ENCODE results near the gene USP47.

The USP47 gene

DNA sequence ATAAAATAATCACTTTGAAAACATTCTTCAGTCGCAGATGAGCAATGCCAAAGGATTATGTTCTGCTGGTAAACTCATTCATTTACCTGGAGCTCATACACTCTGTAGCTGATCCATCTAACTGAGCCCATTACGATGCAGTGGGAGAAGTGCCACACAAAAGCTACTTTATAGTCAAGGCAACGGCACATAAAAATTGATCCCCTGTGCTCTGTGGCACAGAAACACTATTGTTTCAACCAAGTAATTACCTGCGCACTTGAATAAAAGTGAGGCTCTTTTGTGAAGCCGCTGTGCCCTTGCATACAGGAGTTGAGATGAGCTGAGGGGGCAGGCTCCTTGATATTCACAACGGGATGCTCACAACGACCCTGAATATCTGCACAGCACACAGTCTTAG lies 159.4 kb downstream of the USP47 start:
- H3K4me3 ChIP-seq (ENCODE audit: low read depth, low read length): no peak overlapping the region
- no peak for DNase-seq (ENCODE audit: low read depth)
- TF ChIP-seq, protein P1, sequence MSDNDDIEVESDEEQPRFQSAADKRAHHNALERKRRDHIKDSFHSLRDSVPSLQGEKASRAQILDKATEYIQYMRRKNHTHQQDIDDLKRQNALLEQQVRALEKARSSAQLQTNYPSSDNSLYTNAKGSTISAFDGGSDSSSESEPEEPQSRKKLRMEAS (IDR thresholded peaks at IDR 0.05; ENCODE audit: low read depth, low read length): no peak
- TF ChIP-seq MYC (IDR thresholded peaks at IDR 0.05; ENCODE audit: low read depth, low read length) (no peak), POLR2A (IDR thresholded peaks at IDR 0.05; ENCODE audit: extremely low read depth, insufficient read length) (no peak)
- TF ChIP-seq, protein P2, sequence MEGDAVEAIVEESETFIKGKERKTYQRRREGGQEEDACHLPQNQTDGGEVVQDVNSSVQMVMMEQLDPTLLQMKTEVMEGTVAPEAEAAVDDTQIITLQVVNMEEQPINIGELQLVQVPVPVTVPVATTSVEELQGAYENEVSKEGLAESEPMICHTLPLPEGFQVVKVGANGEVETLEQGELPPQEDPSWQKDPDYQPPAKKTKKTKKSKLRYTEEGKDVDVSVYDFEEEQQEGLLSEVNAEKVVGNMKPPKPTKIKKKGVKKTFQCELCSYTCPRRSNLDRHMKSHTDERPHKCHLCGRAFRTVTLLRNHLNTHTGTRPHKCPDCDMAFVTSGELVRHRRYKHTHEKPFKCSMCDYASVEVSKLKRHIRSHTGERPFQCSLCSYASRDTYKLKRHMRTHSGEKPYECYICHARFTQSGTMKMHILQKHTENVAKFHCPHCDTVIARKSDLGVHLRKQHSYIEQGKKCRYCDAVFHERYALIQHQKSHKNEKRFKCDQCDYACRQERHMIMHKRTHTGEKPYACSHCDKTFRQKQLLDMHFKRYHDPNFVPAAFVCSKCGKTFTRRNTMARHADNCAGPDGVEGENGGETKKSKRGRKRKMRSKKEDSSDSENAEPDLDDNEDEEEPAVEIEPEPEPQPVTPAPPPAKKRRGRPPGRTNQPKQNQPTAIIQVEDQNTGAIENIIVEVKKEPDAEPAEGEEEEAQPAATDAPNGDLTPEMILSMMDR (IDR thresholded peaks at IDR 0.05; ENCODE audit: low read depth, low read length): no peak

DNA sequence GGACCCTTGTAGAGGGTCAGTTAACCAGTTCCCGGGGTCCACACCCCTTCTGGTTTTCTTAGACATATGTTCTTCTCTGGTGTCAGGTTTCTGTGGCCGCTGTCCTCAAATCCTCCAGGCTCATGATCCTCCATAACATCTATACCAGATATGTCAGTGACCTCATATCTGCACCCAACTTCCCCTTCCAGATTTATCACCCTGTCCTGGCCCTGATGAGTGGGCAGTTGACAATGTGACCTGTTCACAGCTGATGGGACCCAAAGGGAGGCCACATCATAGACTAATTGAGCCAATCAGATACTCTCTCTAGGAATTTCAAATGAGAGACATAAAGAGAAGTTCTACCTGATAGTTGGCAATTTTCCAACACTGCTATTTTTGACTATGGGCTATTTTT lies 161.6 kb downstream of the USP47 start:
- no peak for DNase-seq (ENCODE audit: low read depth)
- H3K4me3 ChIP-seq (ENCODE audit: low read depth, low read length): no peak overlapping the region
- TF ChIP-seq, protein P2 (IDR thresholded peaks at IDR 0.05; ENCODE audit: low read depth, low read length): no peak
- TF ChIP-seq POLR2A (IDR thresholded peaks at IDR 0.05; ENCODE audit: extremely low read depth, insufficient read length): no peak
- TF ChIP-seq, protein P1 (IDR thresholded peaks at IDR 0.05; ENCODE audit: low read depth, low read length): no peak
- TF ChIP-seq MYC (IDR thresholded peaks at IDR 0.05; ENCODE audit: low read depth, low read length): no peak

DNA sequence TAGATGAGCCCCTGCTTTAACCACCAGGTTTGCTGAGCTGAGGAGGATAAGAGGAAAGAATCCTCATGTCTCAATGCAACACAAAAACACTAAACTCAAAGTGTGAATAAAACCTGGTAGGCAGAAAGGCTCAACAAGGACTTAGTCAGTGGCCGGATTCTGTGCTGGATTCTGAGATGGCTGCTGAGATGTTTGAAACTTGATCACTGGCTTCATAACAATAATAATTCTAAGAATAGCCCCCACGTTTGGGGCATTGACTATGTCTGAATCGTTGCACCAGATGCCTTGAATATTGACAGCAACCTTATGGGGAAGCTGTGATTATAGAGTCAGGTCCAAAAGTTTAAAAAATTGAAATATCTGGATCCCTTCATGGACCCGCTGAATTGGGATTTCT lies 162.0 kb downstream of the USP47 start:
- H3K4me3 ChIP-seq (ENCODE audit: low read depth, low read length): no peak overlapping the region
- DNase-seq (ENCODE audit: low read depth): no peak
- TF ChIP-seq POLR2A (IDR thresholded peaks at IDR 0.05; ENCODE audit: extremely low read depth, insufficient read length) (no peak), MYC (IDR thresholded peaks at IDR 0.05; ENCODE audit: low read depth, low read length) (no peak)
- TF ChIP-seq, protein P2 (IDR thresholded peaks at IDR 0.05; ENCODE audit: low read depth, low read length): no peak
- TF ChIP-seq, protein P1 (IDR thresholded peaks at IDR 0.05; ENCODE audit: low read depth, low read length): no peak

DNA sequence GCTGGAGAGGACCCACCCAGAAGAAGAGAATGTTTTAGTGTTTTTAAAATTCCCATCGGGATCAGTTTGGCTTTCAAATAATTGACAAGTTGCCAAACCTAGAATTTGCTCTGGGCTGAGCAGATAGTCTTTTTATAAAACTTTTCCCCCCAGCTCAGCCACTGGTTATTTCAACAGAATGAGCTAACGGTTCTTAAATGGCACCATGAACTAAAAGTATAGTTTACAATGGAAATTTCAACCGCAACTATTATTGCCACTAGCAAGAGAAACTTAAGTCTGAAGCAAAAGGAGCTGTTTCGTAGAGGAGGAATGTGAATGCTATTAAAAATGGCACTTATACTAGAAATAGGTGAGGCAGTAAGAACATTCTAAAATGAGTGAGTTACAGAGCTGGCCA lies 163.3 kb downstream of the USP47 start:
- no peak for DNase-seq (ENCODE audit: low read depth)
- TF ChIP-seq, protein P2 (IDR thresholded peaks at IDR 0.05; ENCODE audit: low read depth, low read length): no peak
- no peak for TF ChIP-seq MYC (IDR thresholded peaks at IDR 0.05; ENCODE audit: low read depth, low read length)
- no peak for TF ChIP-seq POLR2A (IDR thresholded peaks at IDR 0.05; ENCODE audit: extremely low read depth, insufficient read length)
- TF ChIP-seq, protein P1 (IDR thresholded peaks at IDR 0.05; ENCODE audit: low read depth, low read length): no peak
- H3K4me3 ChIP-seq (ENCODE audit: low read depth, low read length): no peak overlapping the region

DNA sequence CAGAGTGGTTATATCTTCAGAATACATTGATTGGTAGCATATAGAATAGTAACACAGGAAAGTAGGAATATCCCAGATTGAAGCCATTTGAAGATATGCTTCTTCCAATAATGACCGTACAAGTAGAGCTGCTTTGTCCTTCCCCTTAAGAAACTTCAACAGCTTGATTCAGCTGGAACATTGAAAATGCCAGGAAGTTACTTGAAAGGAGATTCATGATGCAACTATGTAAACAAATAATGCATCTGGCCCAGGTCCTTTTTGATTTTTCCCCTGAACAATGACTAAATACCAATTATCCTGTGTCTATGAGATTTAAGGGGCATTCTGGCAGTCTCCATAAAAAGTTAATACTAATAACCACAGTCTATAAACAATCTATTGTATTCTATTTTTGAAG lies 163.7 kb downstream of the USP47 start:
- TF ChIP-seq, protein P1 (IDR thresholded peaks at IDR 0.05; ENCODE audit: low read depth, low read length): no peak
- TF ChIP-seq MYC (IDR thresholded peaks at IDR 0.05; ENCODE audit: low read depth, low read length) (no peak), POLR2A (IDR thresholded peaks at IDR 0.05; ENCODE audit: extremely low read depth, insufficient read length) (no peak)
- TF ChIP-seq, protein P2 (IDR thresholded peaks at IDR 0.05; ENCODE audit: low read depth, low read length): no peak
- no peak for DNase-seq (ENCODE audit: low read depth)
- no peak overlapping the region for H3K4me3 ChIP-seq (ENCODE audit: low read depth, low read length)
